Measurements from ENCODE around the gene GABRR2.

GABRR2 gene

DNA sequence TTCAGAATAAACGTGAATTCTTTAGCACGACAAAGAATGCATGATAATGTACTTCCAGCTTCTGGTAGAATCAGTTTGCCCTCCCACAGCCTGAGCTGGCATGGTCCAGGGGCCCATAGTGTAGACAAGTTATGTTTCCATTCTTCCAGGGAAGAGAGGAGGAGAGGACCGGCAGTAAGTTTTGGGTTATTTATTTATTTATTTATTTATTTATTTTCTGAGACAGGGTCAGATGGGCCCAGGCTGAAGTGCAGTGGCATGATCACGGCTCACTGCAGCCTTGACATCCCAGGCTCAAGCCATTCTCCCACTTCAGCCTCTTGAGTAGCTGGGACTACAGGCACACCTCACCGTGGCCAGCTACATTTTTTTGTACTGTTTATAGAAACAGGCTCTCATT lies 102.6 kb downstream of the GABRR2 start:
- DNase-seq (ENCODE audit: low read depth in 2 of 2, low spot score in 1 of 2): no peak

- DNase-seq (ENCODE audit: low read depth in 2 of 2, low spot score in 1 of 2): no peak
These were observed 105.6 kb downstream of the GABRR2 start for GRCh38 chr6:89209457-89209856.

DNA sequence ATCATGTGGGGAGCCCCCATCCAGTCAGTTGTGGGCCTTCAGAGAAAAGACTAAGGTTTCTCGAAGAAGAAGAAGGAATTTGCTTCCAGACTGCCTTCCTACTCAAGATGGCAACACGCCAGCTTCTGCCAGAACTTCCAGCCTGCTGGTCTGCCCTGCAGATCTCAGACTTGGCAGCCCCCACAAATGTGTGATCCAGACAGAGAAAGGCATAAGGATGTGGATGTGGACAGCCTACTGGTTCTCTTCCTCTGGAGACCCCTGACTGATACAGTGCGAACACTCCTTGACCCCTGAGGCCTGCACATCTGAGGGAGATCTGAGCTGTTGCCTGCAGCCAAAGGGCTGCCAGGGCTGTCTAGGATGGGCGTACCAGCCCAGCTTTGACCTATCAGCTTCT lies 106.5 kb downstream of the GABRR2 start:
- no peak for DNase-seq (ENCODE audit: low read depth in 2 of 2, low spot score in 1 of 2)

All from stimulated activated CD8-positive, alpha-beta memory T cell treated with anti-CD3 and anti-CD28 coated beads, Interleukin-4, amount 100 ng/mL, for 4 hours (primary cell).